Left kidney (tissue), 8 donors: ENCODE measurements around the gene NLGN1. TPM values are rescaled to one million over a fixed set of nuclear protein-coding genes. Genes with fewer than 3 reads are reported as not detected.
"Not testable (repeated sequence)": the region's sequence is repeated elsewhere in the genome, so short reads cannot be mapped to it uniquely, and the experiment has no call there.

Experiments
- DNase-seq: peaks from one replicate; pipeline ENCODE4 v3.0.0-alpha.2; 2013
- long read RNA-seq, 8 donors: transcript quantifications; one replicate each; lab custom pipeline, GENCODE V29; 2026
- polyA plus RNA-seq: library from polyadenylated mRNA; unstranded; fragments of 120-200 nt; gene quantifications from one replicate; pipeline ENCODE4 v1.2.1, GENCODE V29; 2013; ENCODE audit not compliant: insufficient read length

The NLGN1 gene
- 2.9 TPM for polyA plus RNA-seq
- long read RNA-seq, donor 1, partial matches to known transcripts: 0 of 1 reads
- long read RNA-seq, donor 1, other reads (novel, unspliced or antisense): 0 of 1 reads
- long read RNA-seq, donor 2: 0 reads
- long read RNA-seq, donor 3: 0 reads
- long read RNA-seq, donor 4: 0 reads
- long read RNA-seq, donor 5, partial matches to known transcripts: 0 of 1 reads
- long read RNA-seq, donor 5, other reads (novel, unspliced or antisense): 0 of 1 reads
- long read RNA-seq, donor 6: 0 reads
- long read RNA-seq, donor 7: 0 reads
- long read RNA-seq, donor 8: 0 reads

DNA sequence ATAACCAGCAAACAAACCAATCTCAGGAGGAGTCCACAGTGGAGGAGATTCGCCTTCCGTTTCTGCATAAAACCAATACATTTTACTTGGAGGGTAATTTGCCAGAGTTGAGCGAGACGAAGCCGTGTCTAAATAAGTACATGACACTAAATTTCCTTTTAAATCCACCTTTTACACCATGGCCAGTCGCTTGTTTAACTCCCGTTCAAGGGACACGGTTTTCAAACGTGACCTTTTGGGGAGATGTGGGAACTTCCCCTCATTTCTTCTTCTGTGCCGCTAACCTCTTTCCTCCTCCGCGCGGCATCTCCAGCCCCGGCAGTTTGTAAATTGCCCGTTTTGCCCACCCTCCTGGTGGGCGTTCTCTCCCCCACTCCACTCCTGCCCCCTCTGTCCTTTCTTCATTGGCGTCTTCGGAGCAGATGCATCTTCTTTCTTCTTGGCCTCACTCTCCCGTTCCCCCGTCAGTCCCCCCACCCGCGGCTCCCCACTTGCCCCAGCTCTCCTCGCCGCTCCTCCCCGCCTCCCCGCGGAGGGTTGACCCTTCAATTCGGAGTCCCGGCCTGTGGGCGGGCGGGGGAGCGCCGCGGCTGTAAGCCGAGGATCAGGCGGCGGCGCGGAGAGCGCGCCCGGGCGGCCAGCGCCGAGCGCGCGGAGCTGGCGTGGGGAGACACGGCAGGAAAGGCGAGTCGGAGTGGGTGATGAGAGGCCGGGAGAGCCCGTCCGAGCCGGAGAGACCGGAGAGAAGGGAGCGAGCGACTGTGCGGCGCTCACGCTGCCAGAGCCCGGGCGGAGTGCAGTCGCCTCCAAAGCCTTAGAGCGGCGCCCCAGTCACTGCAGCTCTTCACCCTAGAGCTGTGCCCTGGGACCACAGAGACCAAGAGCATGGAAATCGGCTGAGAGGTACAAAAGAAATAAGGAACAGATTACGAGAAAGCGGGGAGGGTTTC is at the start of gene NLGN1:
Gene NLGN1 (plus strand): TSS at position 584 of the 950 bp plus-strand sequence.
- peak; percentile 68 for DNase-seq

DNA sequence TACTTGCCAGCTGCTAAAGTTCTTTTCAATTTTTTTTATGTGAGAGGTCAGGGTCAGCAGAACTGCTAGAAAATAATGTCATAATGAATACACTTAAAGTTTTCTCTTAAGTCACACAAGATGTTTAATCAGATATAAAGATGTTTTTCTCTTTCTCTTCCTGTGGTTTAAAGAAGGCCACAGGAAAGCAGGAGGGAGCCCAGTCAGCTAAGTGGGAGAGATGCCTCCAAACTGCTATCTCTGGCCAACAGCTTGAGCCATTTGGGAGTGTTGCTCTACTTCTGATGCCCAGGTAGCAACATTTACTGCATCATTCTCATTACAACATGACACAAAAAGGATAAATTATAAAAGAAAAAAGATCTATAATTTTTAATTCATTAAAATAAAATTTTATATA is 45.7 kb upstream of the NLGN1 start:
- DNase-seq: no peak

DNA sequence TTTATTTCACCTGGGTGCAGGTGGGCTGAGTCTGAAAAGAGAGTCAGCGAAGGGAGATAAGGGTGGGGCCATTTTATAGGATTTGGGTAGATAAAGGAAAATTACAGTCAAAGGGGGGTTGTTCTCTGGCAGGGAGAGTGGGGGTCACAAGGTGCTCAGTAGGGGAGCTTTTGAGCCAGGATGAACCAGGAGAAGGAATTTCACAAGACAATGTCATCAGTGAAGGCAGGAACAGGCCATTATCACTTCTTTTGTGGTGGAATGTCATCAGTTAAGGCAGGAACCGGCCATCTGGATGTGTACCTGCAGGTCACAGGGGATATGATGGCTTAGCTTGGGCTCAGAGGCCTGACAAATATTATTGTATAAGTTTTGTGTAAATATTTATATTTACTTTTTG is 44.4 kb upstream of the NLGN1 start:
- not testable (repeated sequence) for DNase-seq

DNA sequence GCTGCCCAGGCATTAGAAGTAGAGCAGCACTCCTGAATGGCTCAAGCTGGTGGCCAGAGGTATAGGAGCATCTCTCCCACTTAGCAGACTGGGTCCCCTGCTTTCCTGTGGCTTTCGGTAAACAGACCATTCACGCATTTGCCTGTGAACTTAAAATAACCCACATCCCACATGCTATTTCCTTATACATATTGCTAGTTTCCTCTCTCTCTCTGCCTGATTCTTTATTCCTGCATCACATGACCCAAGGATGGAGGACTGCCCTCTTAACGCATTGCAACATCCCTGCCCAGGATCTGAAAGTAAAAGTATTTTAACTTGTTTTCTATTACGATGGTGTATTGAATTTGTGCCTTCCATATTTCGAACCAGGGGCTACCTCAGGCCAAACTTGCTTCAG is 43.4 kb upstream of the NLGN1 start:
- DNase-seq: no peak

DNA sequence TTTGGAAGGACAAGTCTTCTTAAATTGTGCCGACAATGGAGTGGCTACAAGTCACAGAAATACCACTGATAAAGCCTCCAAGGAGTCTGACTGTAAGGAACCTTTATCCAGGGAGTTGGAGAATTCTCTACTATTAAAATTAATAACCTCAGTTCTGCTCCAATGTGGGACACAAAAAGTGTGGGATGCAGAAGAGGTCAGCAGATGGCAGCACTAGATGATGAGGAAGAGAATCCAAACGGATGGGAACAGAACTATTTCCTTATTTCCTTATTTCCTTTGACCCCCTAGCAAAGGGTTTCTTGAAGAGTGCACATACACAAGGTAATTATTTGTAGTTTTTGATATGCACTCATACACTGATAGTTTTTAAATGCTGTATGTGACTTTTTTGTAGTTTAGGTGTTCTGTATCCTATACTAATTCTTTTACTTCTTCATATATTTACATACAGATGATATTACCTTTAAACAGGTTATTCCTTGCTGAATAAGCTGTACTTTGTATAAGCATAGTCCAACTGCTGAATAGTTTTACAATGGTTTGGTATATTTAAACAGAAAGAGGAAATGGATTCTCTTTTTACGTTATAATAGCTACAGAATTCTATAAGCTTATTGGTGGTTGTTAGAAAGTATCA is 25.6 kb upstream of the NLGN1 start:
- DNase-seq: peak; percentile 3

DNA sequence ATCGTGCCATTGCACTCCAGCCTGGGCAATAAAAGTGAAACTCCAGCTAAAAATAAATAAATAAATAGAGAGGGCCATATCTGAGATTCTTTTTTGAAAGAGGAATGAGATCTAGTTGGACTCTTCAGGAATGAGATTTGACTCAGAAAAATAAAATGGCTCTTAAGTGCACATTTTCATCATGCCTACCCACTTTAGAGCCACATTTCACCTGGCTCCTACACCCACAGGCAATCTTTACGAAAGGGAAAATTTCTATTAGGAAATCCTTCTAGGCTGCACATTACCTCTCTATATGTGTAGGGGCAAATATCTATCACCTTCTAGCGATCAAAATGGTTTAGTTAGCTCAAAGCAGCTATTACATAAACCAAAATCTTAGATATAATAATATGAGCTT is 16.9 kb upstream of the NLGN1 start:
- DNase-seq: no peak

DNA sequence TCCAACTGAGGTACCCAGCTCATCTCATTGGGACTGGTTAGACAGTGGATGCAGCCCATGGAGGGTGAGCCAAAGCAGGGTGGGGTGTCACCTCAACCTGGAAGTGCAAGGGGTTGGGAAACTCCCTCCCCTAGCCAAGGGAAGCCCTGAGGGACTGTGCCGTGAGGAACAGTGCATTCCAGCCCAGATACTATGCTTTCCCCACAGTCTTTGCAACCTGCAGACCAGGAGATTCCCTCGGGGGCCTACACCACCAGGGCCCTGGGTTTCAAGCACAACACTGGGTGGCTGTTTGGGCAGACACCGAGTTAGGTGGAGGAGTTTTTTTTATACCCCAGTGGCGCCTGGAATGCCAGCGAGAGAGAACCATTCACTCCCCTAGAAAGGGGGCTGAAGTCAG is 15.6 kb upstream of the NLGN1 start:
- not testable (repeated sequence) for DNase-seq

DNA sequence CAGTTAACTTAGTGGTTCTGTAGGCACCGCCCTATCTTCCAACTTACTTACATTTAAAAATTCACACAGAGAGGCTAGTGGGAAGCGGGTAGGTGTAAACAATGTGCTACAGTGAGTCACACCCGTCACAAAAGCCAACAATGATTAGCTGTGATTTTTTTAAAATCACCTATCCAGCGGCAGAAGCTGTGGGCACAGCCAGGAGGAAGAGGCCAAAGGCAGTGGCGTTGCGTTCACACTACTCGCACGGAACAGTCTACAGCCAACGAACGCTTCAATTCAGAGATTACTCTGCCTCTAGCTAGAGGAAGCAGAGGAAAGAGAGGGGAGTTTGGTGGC is 2.5 kb upstream of the NLGN1 start:
- DNase-seq: no peak

DNA sequence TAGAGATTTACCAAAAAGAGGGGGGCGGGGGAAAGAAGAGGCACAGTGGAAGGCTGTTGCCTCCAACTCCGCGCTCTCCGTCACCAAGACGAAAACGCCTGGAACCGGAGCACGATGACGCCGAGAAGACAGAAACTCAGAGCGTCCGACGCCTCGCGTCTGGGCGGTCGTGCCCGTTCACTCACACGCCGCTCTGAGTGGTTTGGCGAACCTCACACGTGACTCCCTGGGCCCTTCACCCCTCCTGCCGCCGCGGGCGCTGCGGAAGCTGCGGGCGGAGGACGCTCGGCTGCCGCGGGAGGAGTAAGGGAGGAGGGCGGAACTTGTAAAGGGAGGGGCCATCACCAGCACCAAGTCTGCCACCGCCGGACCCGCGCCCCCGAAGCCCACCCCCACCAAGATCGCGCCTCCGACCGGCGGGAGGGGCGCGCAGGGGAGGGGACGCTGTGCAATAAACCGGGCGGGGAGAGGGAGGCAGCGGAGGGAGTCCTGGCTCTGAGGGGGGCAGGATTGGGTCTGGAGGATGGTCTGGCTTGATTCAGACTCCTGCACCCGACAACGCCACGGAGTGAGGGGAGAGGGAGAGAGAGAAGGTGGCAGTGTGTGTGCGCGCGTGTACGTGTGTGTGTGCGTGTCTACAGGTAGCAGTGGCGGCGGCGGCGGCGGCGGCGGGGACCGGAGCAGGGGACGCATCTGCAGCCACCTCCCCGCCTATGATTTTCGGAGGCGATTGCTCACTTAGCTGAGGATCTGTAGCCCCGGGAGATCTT is 1.9 kb upstream of the NLGN1 start:
- DNase-seq: peak; percentile 68

DNA sequence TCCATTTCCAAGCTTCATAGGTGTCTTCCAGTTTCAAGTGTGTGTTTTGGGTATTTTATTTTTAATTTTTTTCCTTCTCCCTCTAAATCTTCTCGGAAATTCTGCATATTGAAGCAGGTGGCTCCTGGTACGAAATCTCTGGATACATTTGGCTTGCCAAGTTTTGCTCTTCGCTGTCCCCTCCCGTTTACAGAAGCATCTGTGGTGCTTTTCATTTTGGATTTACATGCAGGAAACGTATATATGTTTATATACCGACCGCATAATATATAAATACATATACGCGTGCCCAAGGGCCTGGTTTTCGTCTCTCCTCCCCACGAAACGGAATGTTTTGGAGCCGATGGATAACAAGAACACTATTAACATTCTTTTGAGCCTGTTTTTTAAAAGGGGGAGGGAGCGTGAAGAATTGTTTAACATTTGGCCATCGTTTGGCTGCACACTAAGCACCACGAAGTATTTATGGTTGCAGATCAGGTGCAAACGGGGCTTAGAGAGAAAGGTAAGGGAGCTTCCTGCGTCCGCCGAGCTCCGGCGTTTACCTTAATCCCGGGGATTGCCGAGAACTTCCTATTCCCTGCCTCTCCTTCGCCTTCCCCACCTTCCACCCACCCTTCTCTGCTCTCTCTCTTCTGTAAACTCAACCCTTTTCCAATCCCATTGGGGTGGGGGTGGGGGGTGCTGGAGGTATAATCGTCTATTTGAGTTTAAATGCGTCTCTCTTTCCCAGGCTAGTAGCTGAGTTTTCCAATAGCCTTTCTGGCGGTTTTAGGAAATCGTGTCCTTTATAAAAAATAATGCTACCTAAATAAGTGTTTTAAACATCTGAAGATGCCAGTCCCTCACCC is 1.1 kb upstream of the NLGN1 start:
- DNase-seq: no peak

DNA sequence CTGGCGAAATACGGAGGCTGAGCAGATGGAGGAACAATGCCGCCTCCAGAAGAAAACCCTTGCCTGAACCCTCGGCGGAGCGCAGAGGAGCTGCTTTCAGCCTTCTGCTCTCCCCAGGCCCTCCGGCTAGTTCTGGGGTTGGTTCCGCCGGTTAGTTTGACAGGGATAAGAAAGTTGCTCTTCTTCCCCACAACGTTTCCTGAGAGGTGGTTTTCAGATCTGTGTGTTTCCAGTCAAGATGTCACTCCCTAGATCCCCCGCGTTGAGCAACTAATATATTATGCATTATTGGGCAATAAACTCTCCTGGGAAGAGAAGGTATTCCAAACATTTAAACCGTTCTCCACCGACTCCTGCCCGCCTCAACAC is 551 bp downstream of the NLGN1 start:
- DNase-seq: no peak

DNA sequence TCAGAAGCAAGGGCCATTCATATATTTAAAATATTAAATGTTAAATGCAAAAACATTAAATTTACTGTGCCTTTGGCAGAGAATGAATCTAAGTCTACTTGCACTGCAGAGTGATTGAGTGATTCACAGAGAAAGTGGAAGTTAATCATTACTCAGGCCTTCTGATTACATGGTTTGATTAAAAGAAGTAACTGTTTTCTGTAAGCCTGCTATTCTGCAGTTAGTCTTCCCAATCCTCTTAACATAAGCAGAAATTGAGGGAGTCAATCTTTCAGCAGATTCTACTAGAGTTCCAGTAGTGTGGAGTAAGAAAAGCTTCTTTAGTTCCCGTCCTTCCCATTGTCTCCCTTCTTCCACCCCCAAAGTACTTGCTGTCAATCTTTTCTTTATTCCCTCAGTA is 1.5 kb downstream of the NLGN1 start:
- no peak for DNase-seq

DNA sequence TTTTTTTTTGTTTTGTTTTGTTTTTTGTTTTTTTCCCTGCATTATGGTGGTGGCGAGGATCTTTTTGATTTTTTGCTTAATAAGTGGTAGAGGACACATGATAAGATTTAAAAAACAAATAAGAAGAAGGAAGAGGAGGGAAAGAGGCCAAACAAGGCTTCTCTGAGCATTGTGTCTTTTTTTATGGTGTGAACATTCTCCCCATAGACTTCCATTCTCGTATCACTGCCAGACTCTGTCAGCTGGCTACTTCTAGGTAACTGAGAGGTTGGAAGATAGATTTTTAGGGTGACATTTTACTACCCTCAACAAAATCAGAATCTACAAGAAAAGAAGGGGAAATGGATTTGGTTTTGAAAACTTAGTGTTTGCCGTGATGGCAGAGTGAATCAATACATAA is 3.8 kb downstream of the NLGN1 start:
- DNase-seq: no peak

DNA sequence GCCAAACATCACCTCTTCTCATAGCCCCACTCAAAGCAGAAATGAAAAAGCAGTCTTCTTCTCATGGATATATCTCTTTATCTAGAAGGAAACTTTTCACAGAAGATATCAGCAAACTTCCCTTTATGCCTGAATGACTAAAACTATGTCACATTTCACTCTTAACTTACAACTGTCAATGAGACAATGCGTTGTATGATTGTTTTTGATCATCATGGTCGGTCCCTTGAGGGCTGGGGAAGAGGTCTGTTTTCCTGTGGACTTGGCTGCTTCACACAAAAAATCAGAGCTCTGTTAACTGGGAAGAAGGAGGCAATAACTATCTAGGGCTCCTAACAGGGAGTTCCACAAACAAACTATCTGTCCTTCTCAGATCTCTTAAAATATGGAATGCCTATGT is 5.1 kb downstream of the NLGN1 start:
- DNase-seq: no peak

DNA sequence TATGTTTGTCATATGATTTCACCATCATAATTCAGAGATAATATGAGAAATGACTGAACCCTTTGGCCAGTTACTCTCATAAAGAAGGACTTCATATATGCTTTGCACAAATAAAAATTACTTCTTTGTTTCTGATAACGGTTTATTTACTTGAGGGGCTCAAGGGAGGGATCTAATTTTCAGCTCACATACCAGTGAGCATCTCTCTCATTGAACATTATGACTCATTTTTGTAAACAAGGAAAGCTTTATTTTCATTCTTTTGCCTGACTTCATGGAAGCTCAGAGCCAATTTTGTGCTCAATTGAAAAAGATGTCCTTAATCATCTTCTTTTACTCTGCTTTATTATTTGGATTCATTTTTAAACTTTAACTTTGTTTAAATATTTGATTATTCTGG is 5.8 kb downstream of the NLGN1 start:
- no peak for DNase-seq

DNA sequence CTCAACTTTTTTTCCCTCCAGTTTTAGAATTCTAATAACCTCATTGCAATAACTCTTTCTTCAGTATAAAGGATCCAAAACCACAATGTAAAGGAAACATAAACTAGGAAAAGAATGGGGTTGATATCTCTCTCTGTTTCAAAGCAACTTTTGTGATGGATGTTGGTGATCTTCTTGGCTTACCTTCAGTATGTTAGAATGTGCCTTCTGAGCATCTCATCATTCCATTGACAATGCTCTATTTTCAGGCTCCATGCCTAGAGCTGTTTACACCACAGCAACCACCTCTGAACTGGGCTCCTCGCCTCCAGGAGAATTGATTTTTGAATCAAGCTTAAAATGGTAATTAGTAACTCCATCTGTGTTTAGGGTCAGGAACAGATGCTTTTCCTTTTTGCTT is 6.6 kb downstream of the NLGN1 start:
- DNase-seq: no peak

DNA sequence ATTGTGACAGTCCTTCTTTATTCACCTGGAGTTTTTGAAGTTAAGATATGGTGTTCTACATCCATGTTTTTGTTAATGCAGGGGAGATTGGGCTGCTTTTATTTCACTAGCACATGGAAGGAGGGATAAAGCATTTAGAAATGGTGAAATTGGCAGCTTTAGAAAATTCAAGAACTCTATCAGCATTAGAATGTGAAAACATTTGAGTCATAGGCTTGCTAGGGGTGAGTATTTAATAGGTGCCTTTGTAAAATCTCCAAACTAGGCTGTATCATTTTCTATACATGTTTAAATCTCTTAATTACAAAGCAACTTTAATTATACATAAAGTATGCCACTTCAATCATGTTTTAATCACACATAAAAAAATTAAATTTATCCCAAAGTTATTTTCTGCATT is 12.9 kb downstream of the NLGN1 start:
- DNase-seq: no peak

DNA sequence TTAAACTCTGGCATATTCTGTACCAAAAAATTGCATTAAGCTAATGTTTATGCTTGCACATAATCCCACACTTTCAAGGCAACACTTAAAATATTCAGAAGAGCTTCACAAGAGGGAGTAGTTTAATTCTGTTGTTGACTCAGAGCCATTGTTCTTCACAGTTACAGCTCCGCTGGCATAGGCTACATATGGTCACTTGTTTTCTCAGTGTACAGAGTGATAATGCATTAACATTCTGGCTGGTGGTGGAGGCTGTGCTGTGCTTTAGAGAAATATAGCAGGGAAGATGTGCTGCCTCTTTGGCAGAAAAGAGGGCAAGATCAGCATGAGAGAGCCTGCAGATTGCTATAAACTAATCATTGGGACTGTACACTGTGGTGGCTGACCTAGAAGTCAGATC is 13.3 kb downstream of the NLGN1 start:
- DNase-seq: no peak

DNA sequence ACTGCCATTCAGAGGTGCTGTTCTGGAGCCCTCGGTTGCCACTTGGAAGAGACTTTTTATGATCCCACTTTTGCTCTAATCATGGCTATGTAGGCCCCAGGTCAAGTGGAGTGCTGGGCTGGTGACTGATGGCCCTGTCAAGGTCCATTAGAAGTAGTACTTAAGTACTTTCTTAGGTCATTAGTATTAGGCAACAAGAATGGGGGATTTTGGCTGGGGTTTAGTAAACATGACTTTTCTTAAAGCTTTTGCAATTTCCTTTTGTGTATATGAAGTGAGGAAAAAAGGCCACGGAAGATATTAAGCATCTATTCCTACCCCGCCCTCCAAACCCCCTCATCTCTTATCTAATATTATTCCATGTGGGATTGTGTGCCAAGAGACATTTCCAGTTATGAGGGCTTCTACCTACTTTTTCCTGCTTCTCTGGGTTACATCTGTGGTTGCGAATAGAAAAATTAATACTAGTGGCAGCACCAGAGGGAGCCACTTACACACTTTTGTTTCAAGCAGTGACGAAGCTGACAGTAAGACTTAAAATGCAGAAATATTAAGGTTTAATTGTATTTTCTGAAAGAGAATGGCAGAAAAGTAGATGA is 13.9 kb downstream of the NLGN1 start:
- peak; percentile 31 for DNase-seq

DNA sequence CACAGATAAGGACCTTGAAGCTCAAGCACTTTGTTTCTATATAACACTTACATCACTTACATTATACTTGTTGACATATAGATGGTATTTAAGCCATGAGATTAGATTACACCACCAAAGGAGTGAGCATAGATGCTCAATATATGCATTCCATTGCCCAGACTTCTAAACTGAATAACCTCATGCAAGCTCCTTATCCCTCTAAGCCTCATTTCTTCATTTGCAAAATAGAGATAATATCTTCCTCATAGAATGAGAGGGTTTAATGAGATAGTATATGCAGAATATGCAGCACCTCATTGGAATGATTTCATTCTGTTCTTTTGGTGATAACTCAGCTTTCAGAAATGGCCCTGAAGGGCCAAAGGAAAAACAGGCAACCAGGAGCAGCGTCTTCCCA is 18.5 kb downstream of the NLGN1 start:
- no peak for DNase-seq

DNA sequence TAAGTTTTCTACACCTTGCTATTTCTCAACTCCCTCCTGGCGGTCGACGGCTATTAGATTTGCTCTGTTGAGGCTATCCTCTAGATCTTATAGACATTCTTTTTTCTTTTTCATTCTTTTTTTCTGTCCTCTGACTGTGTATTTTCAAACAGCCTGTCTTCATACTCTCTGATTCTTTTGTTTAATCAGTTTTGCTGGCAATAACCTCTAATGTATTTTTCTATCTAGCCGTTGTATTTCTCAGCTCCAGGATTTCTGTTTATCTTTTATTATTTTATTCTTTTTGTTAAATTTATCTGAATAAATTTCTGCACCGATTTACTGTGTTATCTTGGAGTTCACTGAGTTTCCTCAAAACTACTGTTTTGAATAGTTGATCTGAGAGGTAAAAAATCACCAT is 31.5 kb downstream of the NLGN1 start:
- DNase-seq: no peak
